ENCODE data around the gene MYZAP.

GRCh38 chr15:57571725-57572124 is 20.0 kb upstream of the MYZAP start:
- TF ChIP-seq FOXK2 (conservative IDR thresholded peaks at IDR 0.05 in 1 of 2, IDR thresholded peaks at IDR 0.05 in 1 of 2; ENCODE audit: low read depth in 2 of 2) = no peak
- TF ChIP-seq ZNF384 (IDR thresholded peaks at IDR 0.05; ENCODE audit: low read depth, low read length) = no peak
- no peak for TF ChIP-seq REST (IDR thresholded peaks at IDR 0.05; ENCODE audit: borderline replicate concordance)
- no peak for TF ChIP-seq REST (CRISPR knock-in tag; IDR thresholded peaks at IDR 0.05; ENCODE audit: low read depth)
- TF ChIP-seq TEAD2 (tag; IDR thresholded peaks at IDR 0.05) = no peak
- TF ChIP-seq CTCF (IDR thresholded peaks at IDR 0.05 in 2 of 3, conservative IDR thresholded peaks at IDR 0.05 in 1 of 3; ENCODE audit: insufficient read depth in 2 of 3, low read depth in 1 of 3, low read length in 3 of 3) = no peak
- no peak for TF ChIP-seq ATF1 (CRISPR knock-in tag; IDR thresholded peaks at IDR 0.05)
- TF ChIP-seq ATF1 (tag; IDR thresholded peaks at IDR 0.05) = no peak
- TF ChIP-seq POLR2A (conservative IDR thresholded peaks at IDR 0.05) = no peak
- TF ChIP-seq TRIM28 (IDR thresholded peaks at IDR 0.05) = no peak
- no peak for TF ChIP-seq ZNF324 (CRISPR knock-in tag; IDR thresholded peaks at IDR 0.05)
- no peak for TF ChIP-seq MAFF (IDR thresholded peaks at IDR 0.05; ENCODE audit: low read length)
- no peak for TF ChIP-seq POLR2AphosphoS5 (IDR thresholded peaks at IDR 0.05; ENCODE audit: control insufficient read depth, insufficient read depth, low read depth, low read length)
- TF ChIP-seq CTCFL (IDR thresholded peaks at IDR 0.05; ENCODE audit: borderline replicate concordance, insufficient read depth, low read depth, low read length, poor library complexity, severe bottlenecking) = no peak
- TF ChIP-seq ZNF639 (CRISPR knock-in tag; conservative IDR thresholded peaks at IDR 0.05 in 1 of 2, IDR thresholded peaks at IDR 0.05 in 1 of 2) = no peak
- no peak for TF ChIP-seq EZH2 (IDR thresholded peaks at IDR 0.05; ENCODE audit: borderline replicate concordance, low read depth, low read length)
